ENCODE results near the gene NECTIN3.
A peak's percentile ranks its signal among the peaks of the same experiment; 100 is the strongest.

The NECTIN3 gene

DNA sequence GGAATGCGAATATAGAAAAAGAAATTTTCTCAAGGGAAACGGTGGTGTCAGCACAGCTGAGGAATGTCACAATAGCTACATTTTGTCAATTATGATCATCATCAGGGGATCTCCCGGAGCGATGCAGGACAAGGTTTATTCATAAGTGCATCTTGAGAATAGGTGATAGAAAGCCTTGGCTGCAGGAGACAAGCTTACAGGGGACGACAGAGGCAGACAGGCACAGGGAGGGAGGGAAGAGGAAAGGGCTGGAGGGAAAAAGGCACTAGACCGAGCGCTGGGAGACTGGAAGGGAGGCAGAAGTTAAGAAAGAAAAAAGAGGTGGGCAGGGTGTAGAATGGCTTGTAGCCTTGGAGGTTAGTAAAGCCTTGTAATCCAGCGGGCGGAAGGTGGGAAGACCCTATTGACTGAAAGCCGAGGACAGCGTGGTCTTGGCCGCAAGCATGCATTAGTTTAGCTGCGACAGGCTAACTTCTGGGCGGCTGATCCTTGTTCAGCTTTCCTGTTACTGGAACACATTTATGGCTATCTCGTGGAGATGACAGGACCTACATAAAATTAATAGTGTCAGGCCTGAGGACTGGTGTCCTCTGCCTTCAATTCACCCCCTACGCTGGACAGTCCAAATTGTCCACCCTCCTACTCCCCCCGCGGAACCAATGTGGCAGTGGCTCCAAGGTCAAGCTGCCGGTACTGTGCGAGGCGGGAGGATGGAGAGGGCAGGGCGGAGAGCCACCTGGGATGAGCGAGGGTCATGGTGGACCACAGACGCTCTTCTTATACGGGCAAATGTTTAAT is 1.4 kb upstream of the NECTIN3 start:
- no peak overlapping the region for H3K4me3 ChIP-seq (ENCODE audit: low read depth, low read length)
- DNase-seq (ENCODE audit: low read depth), result no peak
- no peak for TF ChIP-seq CTCF (IDR thresholded peaks at IDR 0.05; ENCODE audit: insufficient read depth, low read depth, low read length, missing control alignments)

- no peak for DNase-seq (ENCODE audit: low read depth)
- TF ChIP-seq CTCF (IDR thresholded peaks at IDR 0.05; ENCODE audit: insufficient read depth, low read depth, low read length, missing control alignments), result no peak
- no peak overlapping the region for H3K4me3 ChIP-seq (ENCODE audit: low read depth, low read length)
Observed at GRCh38 chr3:111070772-111071256, 802 bp upstream of the NECTIN3 start.

DNA sequence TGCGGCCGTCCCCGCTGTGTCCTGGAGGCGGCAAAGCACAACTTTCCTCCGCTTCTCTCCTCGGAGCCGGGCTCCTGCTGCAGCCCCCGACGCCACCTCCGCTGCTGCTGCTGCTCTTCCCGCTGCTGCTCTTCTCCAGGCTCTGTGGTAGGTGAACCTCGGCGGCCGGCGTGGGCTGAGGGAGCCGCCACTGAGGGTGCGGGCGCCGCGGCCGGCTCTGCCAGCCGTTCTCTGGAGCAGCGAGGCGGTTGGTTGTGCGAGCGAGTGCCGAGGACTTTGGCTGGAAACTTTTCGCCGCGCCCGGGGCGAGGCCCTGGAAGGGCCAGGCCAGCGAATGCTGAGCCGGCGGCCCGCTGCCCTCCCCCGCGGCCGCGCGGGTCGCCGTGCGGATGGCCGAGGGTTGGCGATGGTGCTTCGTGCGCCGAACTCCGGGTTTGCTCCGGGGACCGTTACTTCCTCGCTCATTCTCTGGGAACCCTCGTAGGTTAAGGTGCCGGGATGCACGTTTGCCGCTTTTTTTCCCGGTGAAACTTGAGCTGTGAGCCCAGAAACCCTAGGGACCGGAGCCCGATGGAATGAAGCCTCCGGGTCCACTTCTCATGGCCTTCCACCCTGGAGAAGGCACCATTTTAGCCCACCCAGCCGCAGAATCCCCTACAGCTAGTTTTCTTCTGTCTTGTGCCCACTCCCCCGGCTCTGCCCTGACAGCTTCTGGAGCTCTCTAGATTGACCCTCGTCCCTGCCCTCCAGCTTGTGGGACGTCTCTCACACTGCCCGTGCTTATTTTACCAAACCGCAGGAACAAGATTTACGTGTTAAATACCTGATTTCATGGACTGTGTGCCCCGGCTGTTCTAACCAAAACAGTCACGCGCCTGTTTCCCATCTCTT is 660 bp downstream of the NECTIN3 start:
- H3K4me3 ChIP-seq (ENCODE audit: low read depth, low read length), result peak overlapping the region; percentile 29
- TF ChIP-seq CTCF (IDR thresholded peaks at IDR 0.05; ENCODE audit: insufficient read depth, low read depth, low read length, missing control alignments), result no peak
- DNase-seq (ENCODE audit: low read depth), result no peak

GRCh38 chr3:111073218-111073617 is 1.6 kb downstream of the NECTIN3 start:
- DNase-seq (ENCODE audit: low read depth), result no peak
- H3K4me3 ChIP-seq (ENCODE audit: low read depth, low read length), result no peak overlapping the region
- TF ChIP-seq CTCF (IDR thresholded peaks at IDR 0.05; ENCODE audit: insufficient read depth, low read depth, low read length, missing control alignments), result no peak

GRCh38 chr3:111076732-111077131 is 5.1 kb downstream of the NECTIN3 start:
- H3K4me3 ChIP-seq (ENCODE audit: low read depth, low read length), result no peak overlapping the region
- DNase-seq (ENCODE audit: low read depth), result no peak
- TF ChIP-seq CTCF (IDR thresholded peaks at IDR 0.05; ENCODE audit: insufficient read depth, low read depth, low read length, missing control alignments), result no peak

- TF ChIP-seq CTCF (IDR thresholded peaks at IDR 0.05; ENCODE audit: insufficient read depth, low read depth, low read length, missing control alignments), result no peak
- DNase-seq (ENCODE audit: low read depth), result no peak
- H3K4me3 ChIP-seq (ENCODE audit: low read depth, low read length), result no peak overlapping the region
Observed at GRCh38 chr3:111077369-111077768, 5.8 kb downstream of the NECTIN3 start.

Measured in GM12865 (cell line).